Body of pancreas (tissue), 4 donors: ENCODE results near the gene PCYT2. TPM values are rescaled to one million over a fixed set of nuclear protein-coding genes. Genes with fewer than 3 reads are reported as not detected.

Source experiments
- ATAC-seq: fragments of 150-250 bp; one replicate; pipeline ENCODE4 v1.9.1; 2016
- DNase-seq, 4 donors: peaks; one replicate each; pipeline ENCODE4 v3.0.0-alpha.2; 2019
- H3K27ac ChIP-seq, 4 donors: fragments of 200-600 bp; sonication (generic); 1 replicate in 3 of 4; 2 replicates in 1 of 4; pipeline versions ENCODE4 v1.5.1 to v1.6.1; 2016 to 2019; ENCODE audit warnings: mild to moderate bottlenecking in 1 of 4, mixed read lengths in 1 of 4, moderate library complexity in 1 of 4
- H3K27me3 ChIP-seq, 2 donors: fragments of 200-600 bp; sonication (generic); one replicate each; pipeline ENCODE4 v1.6.0; 2016; ENCODE audit warnings: mild to moderate bottlenecking in 1 of 2
- H3K36me3 ChIP-seq, 2 donors: fragments of 200-600 bp; sonication (generic); replicated peaks in 1 of 2; 2 replicates each; pipeline ENCODE4 v1.5.1; 2016; ENCODE audit warnings: low read depth in 2 of 2; ENCODE audit not compliant: insufficient read depth in 1 of 2
- H3K4me1 ChIP-seq: fragments of 200-600 bp; sonication (generic); one replicate; pipeline ENCODE4 v1.6.0; 2016
- H3K4me3 ChIP-seq, 2 donors: fragments of 200-600 bp; sonication (generic); 1 replicate in 1 of 2; 2 replicates in 1 of 2; pipeline ENCODE4 v1.5.1; 2016 to 2019
- H3K9me3 ChIP-seq, 3 donors: fragments of 200-600 bp; sonication (generic); 1 replicate in 2 of 3; 2 replicates in 1 of 3; pipeline ENCODE4 v1.5.1; 2016
- POLR2A ChIP-seq, 3 donors: fragments of 450-650 bp; IDR thresholded peaks; one replicate each; pipeline ENCODE4 v1.6.1; 2016; ENCODE audit warnings: antibody characterized with exemption in 3 of 3, mild to moderate bottlenecking in 2 of 3
- WGBS, 2 donors: methylation state at CpG; one replicate each; pipeline ENCODE4 v1.1.5; 2017; 5-methylcytosine and 5-hydroxymethylcytosine counted together
- intact Hi-C: fragments of 100-400 bp; cut with DNase I; formaldehyde crosslinking; loops from one replicate; pipeline ENCODE4 v1.15.1; 2023
- total RNA-seq, 2 donors: library from RNA; depleted of rRNA; stranded (reverse); fragments of >200 nt; gene quantifications; one replicate each; pipeline ENCODE4 v1.1.0, GENCODE V29; 2016
- TF ChIP-seq, protein P1 (sequence below), 7 experiments: fragments of 450-650 bp in 4 of 7; fragments of 200-600 bp in 3 of 7; sonication (generic) in 3 of 7; IDR thresholded peaks; one replicate each; pipeline ENCODE4 v1.5.1; 2016 to 2019; ENCODE audit warnings: antibody characterized with exemption in 7 of 7

PCYT2 gene
- total RNA-seq, 2 donors from 2014 or later, result 13.0 to 25.1 TPM

DNA sequence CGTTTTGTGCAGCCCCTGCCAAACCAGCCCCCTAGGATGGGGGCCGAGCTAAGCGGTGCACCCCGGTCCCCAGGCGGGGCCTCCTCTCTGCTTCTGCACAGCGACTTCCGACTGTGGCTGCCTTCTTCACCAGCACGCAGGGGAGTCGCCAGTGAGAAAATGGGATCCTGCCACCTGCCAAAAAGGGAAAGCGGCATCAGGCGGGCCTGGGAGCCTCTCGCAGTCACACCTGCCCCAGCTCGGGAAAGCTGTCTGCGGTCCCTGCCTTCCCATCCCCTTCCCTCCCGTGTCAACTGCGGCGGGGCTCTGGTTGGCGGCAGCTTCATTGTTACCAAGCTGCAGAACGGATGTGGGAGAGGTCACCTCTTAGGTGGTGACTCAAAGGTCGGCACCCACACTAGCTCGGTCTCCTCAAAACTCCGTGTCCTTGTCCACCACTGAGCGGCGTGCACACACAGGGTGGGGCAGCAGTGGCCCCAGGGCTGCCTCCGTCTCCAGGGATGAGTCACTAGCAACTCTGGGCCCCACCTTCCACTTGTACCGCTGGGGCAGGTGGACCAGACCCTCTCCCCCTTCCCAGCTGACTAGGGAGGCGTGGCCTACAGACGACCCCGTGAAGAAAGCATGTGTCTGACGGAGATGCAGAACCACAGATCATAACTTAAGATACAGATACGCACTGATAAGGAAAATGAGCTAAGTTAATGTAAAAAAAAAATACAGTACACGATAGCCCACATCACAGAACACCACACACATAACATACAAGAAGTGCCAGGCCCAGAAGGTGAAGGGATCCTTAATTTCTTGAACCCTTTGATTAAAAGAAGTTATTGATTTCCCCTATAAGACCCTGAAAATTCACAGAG is 1.5 kb upstream of the PCYT2 start:
- Histone ChIP-seq H3K27me3 (no peaks in the 10 kb centered on the region), H3K4me1 (peaks cover 42% of the 10 kb centered on the region), H3K9me3 (no peaks in the 10 kb centered on the region), H3K4me3 (no peak overlapping the region), H3K27ac (peak overlapping the region in 1 of 4 donors; percentile 72), H3K36me3 (peaks cover 6 to 16% of the 10 kb centered on the region in 2 donors)
- 88 to 95% methylated on average over 29 to 32 of the region's 32 CpGs for WGBS, 2 donors
- TF ChIP-seq, protein P1, sequence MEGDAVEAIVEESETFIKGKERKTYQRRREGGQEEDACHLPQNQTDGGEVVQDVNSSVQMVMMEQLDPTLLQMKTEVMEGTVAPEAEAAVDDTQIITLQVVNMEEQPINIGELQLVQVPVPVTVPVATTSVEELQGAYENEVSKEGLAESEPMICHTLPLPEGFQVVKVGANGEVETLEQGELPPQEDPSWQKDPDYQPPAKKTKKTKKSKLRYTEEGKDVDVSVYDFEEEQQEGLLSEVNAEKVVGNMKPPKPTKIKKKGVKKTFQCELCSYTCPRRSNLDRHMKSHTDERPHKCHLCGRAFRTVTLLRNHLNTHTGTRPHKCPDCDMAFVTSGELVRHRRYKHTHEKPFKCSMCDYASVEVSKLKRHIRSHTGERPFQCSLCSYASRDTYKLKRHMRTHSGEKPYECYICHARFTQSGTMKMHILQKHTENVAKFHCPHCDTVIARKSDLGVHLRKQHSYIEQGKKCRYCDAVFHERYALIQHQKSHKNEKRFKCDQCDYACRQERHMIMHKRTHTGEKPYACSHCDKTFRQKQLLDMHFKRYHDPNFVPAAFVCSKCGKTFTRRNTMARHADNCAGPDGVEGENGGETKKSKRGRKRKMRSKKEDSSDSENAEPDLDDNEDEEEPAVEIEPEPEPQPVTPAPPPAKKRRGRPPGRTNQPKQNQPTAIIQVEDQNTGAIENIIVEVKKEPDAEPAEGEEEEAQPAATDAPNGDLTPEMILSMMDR (IDR thresholded peaks at IDR 0.05), result no peak
- no peak for TF ChIP-seq POLR2A (IDR thresholded peaks at IDR 0.05)
- DNase-seq (no peak), ATAC-seq (no peak)
- intact Hi-C loops, result no loop called here

DNA sequence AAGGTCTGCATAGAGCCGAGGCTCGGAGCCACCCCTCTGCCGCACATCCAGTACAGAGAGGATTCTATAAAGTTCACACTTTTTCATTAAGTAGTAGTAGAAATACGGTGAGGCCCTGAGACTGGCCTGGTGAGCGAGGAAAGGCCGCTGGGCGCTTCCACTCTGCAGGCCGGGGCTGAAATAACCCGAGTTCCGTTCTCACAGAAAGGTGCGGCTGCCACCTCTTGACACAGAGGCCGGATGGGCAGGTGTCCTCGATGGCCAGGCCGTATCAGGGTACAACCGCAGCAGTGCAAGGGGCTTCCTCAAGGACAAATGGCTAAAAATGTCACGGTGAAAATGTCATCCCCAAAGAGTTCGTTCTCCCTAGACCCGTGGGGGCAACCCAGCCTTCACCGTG is 770 bp upstream of the PCYT2 start:
- no peaks in the 10 kb centered on the region for H3K9me3 ChIP-seq
- peak overlapping the region in 3 of 4 donors; percentile 56 to 72 (median 65) for H3K27ac ChIP-seq
- ATAC-seq, result no peak
- peaks cover 6 to 16% of the 10 kb centered on the region in 2 donors for H3K36me3 ChIP-seq
- intact Hi-C loops, result no loop called here
- H3K4me3 ChIP-seq, result no peak overlapping the region
- WGBS, 2 donors, result 70 to 75% methylated on average over 13 to 19 of the region's 19 CpGs
- H3K4me1 ChIP-seq, result peaks cover 38% of the 10 kb centered on the region
- TF ChIP-seq, protein P1 (IDR thresholded peaks at IDR 0.05), result no peak
- TF ChIP-seq POLR2A (IDR thresholded peaks at IDR 0.05), result no peak
- DNase-seq, result no peak
- H3K27me3 ChIP-seq, result no peaks in the 10 kb centered on the region

DNA sequence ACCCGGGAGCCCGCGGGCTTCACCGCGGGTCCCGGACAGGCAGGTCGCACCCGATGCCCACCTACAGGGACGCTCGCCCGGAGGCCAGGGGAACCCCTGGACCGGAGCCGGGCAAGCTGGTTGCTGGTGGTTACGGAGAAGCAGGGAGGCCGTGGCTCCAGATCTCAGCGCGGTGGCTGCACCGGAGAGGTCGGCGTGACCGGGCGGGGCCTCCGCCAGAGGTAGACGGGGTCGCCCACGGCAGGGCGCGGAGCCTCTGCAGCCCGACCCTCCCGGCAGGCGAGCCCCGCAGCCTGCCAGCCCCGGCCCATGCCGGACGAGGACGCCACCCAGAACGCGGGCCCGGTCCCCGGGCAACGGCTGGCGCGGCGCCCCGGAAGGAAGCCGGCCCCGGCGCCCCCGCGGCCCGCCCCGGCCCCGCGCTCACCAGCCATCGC is 341 bp downstream of the PCYT2 start:
- intact Hi-C loops, result no loop called here

DNA sequence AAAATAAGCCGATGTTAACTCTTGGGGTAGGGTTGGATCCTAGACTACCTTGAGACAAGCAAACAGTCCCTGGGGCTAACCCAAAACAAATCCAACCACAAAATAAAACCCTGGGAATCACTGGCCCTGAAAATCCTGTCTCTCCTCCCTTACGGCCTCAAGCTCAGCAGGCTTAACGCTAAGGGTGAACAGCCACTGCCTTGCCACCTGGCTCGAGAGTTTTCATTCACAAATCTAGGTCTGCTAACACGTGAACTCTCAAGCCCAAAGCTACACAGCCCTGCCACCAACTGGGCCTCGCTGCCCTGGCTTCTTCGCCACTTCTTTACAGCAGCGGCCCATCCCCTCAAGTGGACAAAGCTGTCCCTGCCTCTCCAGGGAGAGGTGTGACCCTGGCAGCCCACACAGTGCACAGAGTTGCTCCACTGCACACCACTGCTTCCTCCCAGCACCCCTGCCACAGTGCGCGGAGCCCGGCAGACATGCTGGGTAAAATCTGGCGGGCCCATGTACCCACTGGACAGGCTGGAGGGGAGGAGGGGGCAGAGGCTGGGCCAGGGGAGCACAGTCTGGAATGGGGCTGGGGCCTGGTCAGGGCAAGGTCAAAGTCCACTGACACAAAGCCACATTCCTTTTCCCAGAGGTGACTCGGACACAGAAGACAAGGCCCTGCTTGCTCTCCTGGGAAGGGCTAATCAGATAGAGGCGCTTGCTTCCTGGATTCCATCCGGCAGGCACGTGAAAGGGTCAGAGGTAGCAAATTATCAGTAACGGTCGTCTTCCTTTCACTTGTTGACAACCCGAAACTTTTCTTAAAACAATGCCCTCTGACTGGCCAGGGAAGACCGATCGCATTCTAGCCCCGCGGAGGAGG is 996 bp downstream of the PCYT2 start:
- peak; percentile 34 to 47 (median 39) for DNase-seq
- TF ChIP-seq, protein P1 (IDR thresholded peaks at IDR 0.05), result no peak
- no peak for TF ChIP-seq POLR2A (IDR thresholded peaks at IDR 0.05)
- Histone ChIP-seq H3K4me1 (peaks cover 24% of the 10 kb centered on the region), H3K27ac (peak overlapping the region in 3 of 4 donors; percentile 59 to 78 (median 76)), H3K36me3 (peaks cover 6 to 16% of the 10 kb centered on the region in 2 donors), H3K9me3 (no peaks in the 10 kb centered on the region), H3K4me3 (peak overlapping the region; percentile 62 to 69), H3K27me3 (no peaks in the 10 kb centered on the region)
- intact Hi-C loops, result no loop called here
- 28 to 41% methylated on average over 12 to 23 of the region's 23 CpGs for WGBS, 2 donors
- peak; percentile 6 for ATAC-seq

More for the DNA sequence above, 341 bp downstream of the PCYT2 start:
- 0% methylated on average over 32 of the region's 55 CpGs; no CpG with 5 or more reads in 1 of the 2 donors for WGBS, 2 donors
- H3K27ac ChIP-seq, result peak overlapping the region; percentile 59 to 78 (median 73)
- peaks cover 27% of the 10 kb centered on the region for H3K4me1 ChIP-seq
- peaks cover 6 to 16% of the 10 kb centered on the region in 2 donors for H3K36me3 ChIP-seq
- peak overlapping the region; percentile 62 to 69 for H3K4me3 ChIP-seq
- H3K9me3 ChIP-seq, result no peaks in the 10 kb centered on the region
- peak in 2 of 4 donors; percentile 36 to 50 for DNase-seq
- H3K27me3 ChIP-seq, result no peaks in the 10 kb centered on the region
- TF ChIP-seq, protein P1 (IDR thresholded peaks at IDR 0.05), result no peak
- TF ChIP-seq POLR2A (IDR thresholded peaks at IDR 0.05), result no peak
- ATAC-seq, result no peak
